Ovary (tissue), 9 donors: ENCODE measurements around the gene CCDC178. TPM values are rescaled to one million over a fixed set of nuclear protein-coding genes. Genes with fewer than 3 reads are reported as not detected.
"Not testable (repeated sequence)": the region's sequence is repeated elsewhere in the genome, so short reads cannot be mapped to it uniquely, and the experiment has no call there.

ENCODE experiments used
- DNase-seq, 5 donors: peaks; one replicate each; pipeline ENCODE4 v3.0.0-alpha.2; 2019 to 2020
- H3K27ac ChIP-seq, 2 donors: fragments of 200-600 bp; one replicate each; pipeline versions ENCODE4 v1.5.1 to v1.8.0; 2019 to 2022
- H3K27me3 ChIP-seq: fragments of 200-600 bp; one replicate; pipeline ENCODE4 v1.8.0; 2022
- H3K36me3 ChIP-seq: fragments of 200-600 bp; sonication (generic); one replicate; pipeline ENCODE4 v1.5.1; 2019
- H3K4me1 ChIP-seq: one replicate; pipeline ENCODE4 v1.8.1; 2013; ENCODE audit warnings: mild to moderate bottlenecking, moderate library complexity; ENCODE audit not compliant: insufficient read depth
- H3K4me3 ChIP-seq: fragments of 200-600 bp; sonication (generic); one replicate; pipeline ENCODE4 v1.5.1; 2017
- H3K9me3 ChIP-seq, 2 donors: fragments of 200-600 bp in 1 of 2; sonication (generic) in 1 of 2; one replicate each; pipeline versions ENCODE4 v1.5.1 to v1.8.1; 2013 to 2019; ENCODE audit warnings: mild to moderate bottlenecking in 1 of 2, moderate library complexity in 1 of 2
- EP300 ChIP-seq: sonication (generic); formaldehyde crosslinking; IDR thresholded peaks from one replicate; pipeline ENCODE4 v1.6.1; 2017; ENCODE audit warnings: antibody characterized with exemption
- POLR2A ChIP-seq: fragments of 450-650 bp; IDR thresholded peaks from one replicate; pipeline ENCODE4 v1.6.1; 2017; ENCODE audit warnings: antibody characterized with exemption, mild to moderate bottlenecking, moderate library complexity
- WGBS, 3 donors: extraction: QIAGEN DNeasy Blood & Tissue Kit in 1 of 3; methylation state at CpG; one replicate each; pipeline versions ENCODE4 v1.1.5 to v1.1.7; 2013 to 2017; 5-methylcytosine and 5-hydroxymethylcytosine counted together
- intact Hi-C, 4 donors: fragments of 100-400 bp; cut with DNase I; formaldehyde crosslinking; loops; one replicate each; pipeline versions ENCODE4 v1.11.0 to v1.15.1; 2022 to 2023
- polyA plus RNA-seq, 2 donors: library from polyadenylated mRNA; stranded (reverse); fragments of 200-250 nt in 1 of 2; fragments of 350-450 nt in 1 of 2; fragmentation: Illumina TruSeq in 1 of 2; extraction: RNeasy Lipid Tissue Mini Kit (QIAGEN cat#74804) in 1 of 2; gene quantifications; one replicate each; pipeline ENCODE4 v1.2.3, GENCODE V29; 2013 to 2014
- total RNA-seq, 7 donors: library from RNA; depleted of rRNA in 2 of 7; stranded (reverse); fragments of >200 nt in 2 of 7; fragmentation: NEBNext Ultra II Directional in 3 of 7; extraction: Animal tissue kit (Norgen Biotek cat#: 25700) in 3 of 7; gene quantifications; one replicate each; pipeline versions ENCODE4 v1.1.0 to v1.2.4, GENCODE V29; 2016 to 2023
- TF ChIP-seq, protein P1 (sequence below), 3 donors: fragments of 450-650 bp in 2 of 3; fragments of 200-600 bp in 1 of 3; IDR thresholded peaks; one replicate each; pipeline versions ENCODE4 v1.5.1 to v1.8.0; 2016 to 2022; ENCODE audit warnings: antibody characterized with exemption in 3 of 3, mild to moderate bottlenecking in 1 of 3
- donor health status: DM: no; HTN: no; CAD: no; lungs with moderate emphysema.
- donor health status: DM: no; HTN: no; CAD: no.
- donor health status: Bipolar disorder and iron deficiency.
- donor health status: DM: yes; HTN: yes; CAD: no.
- donor health status: DM: no; HTN: no; CAD: no.
- donor health status: DM: yes; HTN: yes; CAD: no.

CCDC178 gene
- total and polyA plus RNA-seq, 9 donors: 2.4 to 11.8 (median 5.1) TPM

DNA sequence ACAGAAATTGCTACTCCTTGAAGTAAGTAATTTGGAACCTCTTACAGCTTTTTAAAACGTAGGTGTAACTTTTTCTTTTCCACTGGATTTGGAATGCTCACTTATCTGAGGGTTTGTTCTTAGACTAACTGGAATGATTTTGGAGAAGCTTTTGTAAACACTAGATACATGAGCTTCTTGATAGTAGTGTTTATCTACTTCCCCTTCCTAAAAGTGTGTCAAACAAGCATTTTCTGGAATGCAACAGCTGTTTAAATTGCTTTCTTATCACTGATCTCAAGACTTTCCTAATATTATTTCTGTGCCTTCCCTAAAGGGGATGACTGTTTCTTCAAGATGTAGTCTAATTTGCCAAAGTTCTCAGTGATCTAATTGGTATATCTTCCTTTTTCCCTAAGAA lies 282.6 kb downstream of the CCDC178 start:
- intact Hi-C loops: no loop called here
- no peaks in the 10 kb centered on the region for H3K9me3 ChIP-seq
- no peak overlapping the region for H3K4me3 ChIP-seq
- no peak overlapping the region for H3K27ac ChIP-seq
- no peaks in the 10 kb centered on the region for H3K36me3 ChIP-seq
- no peaks in the 10 kb centered on the region for H3K4me1 ChIP-seq
- WGBS, 3 donors: 0 to 4% (median 3%) methylated on average over 1 of the region's 1 CpG
- no peak for DNase-seq
- TF ChIP-seq POLR2A: no peak
- no peak for TF ChIP-seq EP300
- TF ChIP-seq, protein P1, sequence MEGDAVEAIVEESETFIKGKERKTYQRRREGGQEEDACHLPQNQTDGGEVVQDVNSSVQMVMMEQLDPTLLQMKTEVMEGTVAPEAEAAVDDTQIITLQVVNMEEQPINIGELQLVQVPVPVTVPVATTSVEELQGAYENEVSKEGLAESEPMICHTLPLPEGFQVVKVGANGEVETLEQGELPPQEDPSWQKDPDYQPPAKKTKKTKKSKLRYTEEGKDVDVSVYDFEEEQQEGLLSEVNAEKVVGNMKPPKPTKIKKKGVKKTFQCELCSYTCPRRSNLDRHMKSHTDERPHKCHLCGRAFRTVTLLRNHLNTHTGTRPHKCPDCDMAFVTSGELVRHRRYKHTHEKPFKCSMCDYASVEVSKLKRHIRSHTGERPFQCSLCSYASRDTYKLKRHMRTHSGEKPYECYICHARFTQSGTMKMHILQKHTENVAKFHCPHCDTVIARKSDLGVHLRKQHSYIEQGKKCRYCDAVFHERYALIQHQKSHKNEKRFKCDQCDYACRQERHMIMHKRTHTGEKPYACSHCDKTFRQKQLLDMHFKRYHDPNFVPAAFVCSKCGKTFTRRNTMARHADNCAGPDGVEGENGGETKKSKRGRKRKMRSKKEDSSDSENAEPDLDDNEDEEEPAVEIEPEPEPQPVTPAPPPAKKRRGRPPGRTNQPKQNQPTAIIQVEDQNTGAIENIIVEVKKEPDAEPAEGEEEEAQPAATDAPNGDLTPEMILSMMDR (IDR thresholded peaks at IDR 0.05): no peak
- H3K27me3 ChIP-seq: no peaks in the 10 kb centered on the region

DNA sequence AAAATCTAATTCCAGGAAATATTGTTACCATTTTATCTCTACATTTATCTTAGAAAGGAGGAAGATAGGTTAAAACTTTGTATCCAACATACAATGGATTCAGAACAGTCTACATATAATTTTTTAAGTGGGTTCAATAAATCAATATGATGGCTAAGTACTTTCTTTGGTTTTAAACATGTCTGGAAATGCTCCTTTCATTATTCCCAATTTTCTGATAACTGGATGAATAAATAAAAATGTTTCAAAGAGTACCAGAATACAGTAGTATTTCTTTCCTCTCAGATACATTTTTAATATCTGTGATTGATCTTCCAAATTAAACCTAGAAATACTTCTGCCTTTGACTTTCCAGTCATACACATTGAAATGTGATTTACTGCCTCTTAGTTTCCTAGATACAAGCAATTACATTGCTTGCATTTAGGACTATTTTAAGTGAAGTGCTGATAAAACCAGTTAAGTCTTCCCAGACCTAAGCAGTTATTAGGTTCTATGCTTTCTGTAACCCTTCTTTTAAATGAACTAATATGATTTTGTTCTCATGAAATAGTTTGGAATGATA lies 283.5 kb downstream of the CCDC178 start:
- H3K36me3 ChIP-seq: no peaks in the 10 kb centered on the region

DNA sequence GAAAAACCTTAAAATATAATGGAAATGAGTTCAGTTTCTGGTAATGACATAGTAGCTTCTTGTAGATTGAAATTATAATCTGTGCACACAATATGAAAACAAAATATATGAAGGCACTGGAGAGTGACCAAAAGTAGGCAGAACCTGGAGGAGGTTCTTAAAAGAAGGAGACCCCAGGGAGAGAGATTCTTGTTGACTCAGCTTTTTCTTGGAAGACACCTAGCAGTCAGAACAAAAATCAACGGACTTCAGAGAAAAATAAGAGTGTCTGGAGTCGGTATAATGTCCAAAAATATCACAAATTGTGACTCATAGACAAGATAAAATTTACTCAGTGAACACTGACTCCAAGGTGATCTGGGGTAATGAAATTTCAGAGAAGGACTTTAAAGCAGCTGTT lies 286.5 kb downstream of the CCDC178 start:
- DNase-seq: no peak
- no peaks in the 10 kb centered on the region for H3K4me1 ChIP-seq
- no peak overlapping the region for H3K4me3 ChIP-seq
- intact Hi-C loops: no loop called here
- H3K27me3 ChIP-seq: no peaks in the 10 kb centered on the region
- no peak overlapping the region for H3K27ac ChIP-seq
- H3K9me3 ChIP-seq: no peaks in the 10 kb centered on the region
- no peaks in the 10 kb centered on the region for H3K36me3 ChIP-seq
- 9 to 30% (median 15%) methylated on average over 2 of the region's 2 CpGs for WGBS, 3 donors
- no peak for TF ChIP-seq EP300
- no peak for TF ChIP-seq POLR2A
- TF ChIP-seq, protein P1 (IDR thresholded peaks at IDR 0.05): no peak

More for the DNA sequence above, 283.5 kb downstream of the CCDC178 start:
- intact Hi-C loops: no loop called here
- DNase-seq: no peak
- no peaks in the 10 kb centered on the region for H3K4me1 ChIP-seq
- H3K27me3 ChIP-seq: no peaks in the 10 kb centered on the region
- no peaks in the 10 kb centered on the region for H3K9me3 ChIP-seq
- TF ChIP-seq, protein P1 (IDR thresholded peaks at IDR 0.05): no peak
- no peak for TF ChIP-seq EP300
- no peak for TF ChIP-seq POLR2A
- H3K27ac ChIP-seq: no peak overlapping the region
- H3K4me3 ChIP-seq: no peak overlapping the region

DNA sequence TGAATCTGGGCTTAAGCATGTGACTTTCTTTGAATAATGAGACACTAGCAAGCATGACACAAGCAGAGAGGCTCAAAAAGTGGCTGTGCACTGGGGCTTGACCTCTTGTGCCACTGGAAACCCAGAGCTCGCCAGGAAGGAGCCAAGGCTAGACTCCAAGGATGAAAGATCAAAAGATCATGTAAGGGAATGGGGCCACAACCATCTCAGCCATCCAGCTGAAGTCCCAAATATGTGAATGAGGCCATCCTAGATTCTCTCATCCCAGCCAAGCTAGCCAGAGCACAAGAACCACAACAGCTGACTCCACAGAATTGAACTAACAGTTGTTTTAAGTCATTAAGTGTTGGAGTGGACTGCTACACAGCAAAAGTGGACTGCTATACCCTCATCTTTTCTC lies 288.1 kb downstream of the CCDC178 start:
- TF ChIP-seq EP300 (no peak), POLR2A (no peak)
- TF ChIP-seq, protein P1 (IDR thresholded peaks at IDR 0.05): no peak
- H3K9me3 ChIP-seq: no peaks in the 10 kb centered on the region
- DNase-seq: no peak
- H3K4me3 ChIP-seq: no peak overlapping the region
- H3K36me3 ChIP-seq: no peaks in the 10 kb centered on the region
- H3K27me3 ChIP-seq: no peaks in the 10 kb centered on the region
- H3K27ac ChIP-seq: no peak overlapping the region
- intact Hi-C loops: no loop called here
- 76 to 86% (median 77%) methylated on average over 1 of the region's 1 CpG for WGBS, 3 donors
- H3K4me1 ChIP-seq: no peaks in the 10 kb centered on the region

GRCh38 chr18:33147811-33148210 lies 292.7 kb downstream of the CCDC178 start:
- H3K9me3 ChIP-seq, H3K27ac ChIP-seq, H3K36me3 ChIP-seq, intact Hi-C loops, H3K4me3 ChIP-seq, H3K27me3 ChIP-seq, H3K4me1 ChIP-seq, DNase-seq: not testable (repeated sequence)
- 90 to 97% (median 97%) methylated on average over 23 to 25 of the region's 25 CpGs for WGBS, 3 donors
